Muscle of back (tissue), 11 donors: Measurements from ENCODE around the gene CREB5. TPM values are rescaled to one million over a fixed set of nuclear protein-coding genes. Genes with fewer than 3 reads are reported as not detected.
A peak's percentile ranks its signal among the peaks of the same experiment; 100 is the strongest.
"Not testable (repeated sequence)": the region's sequence is repeated elsewhere in the genome, so short reads cannot be mapped to it uniquely, and the experiment has no call there.

ENCODE experiments used
- DNase-seq, 3 donors: peaks; one replicate each; pipeline versions ENCODE4 v3.0.0 to v3.0.0-alpha.2; 2013
- polyA plus RNA-seq, 10 donors: library from polyadenylated mRNA; unstranded; fragments of 120-200 nt; gene quantifications; one replicate each; pipeline ENCODE4 v1.2.1, GENCODE V29; 2013; ENCODE audit not compliant: insufficient read length in 10 of 10

The CREB5 gene
- polyA plus RNA-seq, 10 donors = 23.7 to 41.3 (median 31.9) TPM

DNA sequence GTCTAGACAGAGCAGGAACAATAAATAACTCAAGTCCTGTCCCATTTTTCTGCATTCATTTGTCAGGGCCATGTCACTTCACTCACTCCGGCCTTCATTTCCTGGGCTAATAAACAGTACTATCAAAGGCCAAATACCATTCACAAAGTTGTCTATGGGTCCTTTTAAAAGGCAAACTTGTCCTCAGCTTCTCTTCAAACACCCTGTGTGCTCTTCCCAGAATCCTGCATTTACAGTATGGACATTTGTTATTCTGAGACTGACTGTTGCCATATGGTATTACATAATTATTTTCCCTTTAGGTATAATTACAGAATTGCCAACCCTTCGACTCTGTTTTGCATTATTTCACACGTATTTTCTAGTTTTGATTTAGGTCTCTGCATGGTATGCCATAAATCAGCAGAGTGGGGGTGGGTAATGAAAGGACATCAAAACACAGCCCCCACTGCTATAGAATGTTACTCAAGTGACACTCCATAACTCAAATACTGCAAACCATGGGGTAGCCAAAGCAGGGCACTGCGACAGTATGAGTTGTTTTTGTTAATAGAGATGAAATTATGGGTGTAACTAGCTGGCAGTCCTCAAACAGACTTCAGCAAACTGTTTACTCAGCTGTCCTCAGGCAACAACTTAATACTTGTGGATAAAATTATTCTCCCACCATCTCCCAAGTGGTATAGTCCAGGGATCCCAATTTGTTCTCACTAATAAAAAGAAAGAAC lies 362.1 kb downstream of the CREB5 start:
- DNase-seq = no peak

GRCh38 chr7:28776463-28777157 lies 364.3 kb downstream of the CREB5 start:
- no peak for DNase-seq

- no peak for DNase-seq
These were observed 366.5 kb downstream of the CREB5 start for GRCh38 chr7:28778786-28779185.

GRCh38 chr7:28779954-28780353 lies 367.6 kb downstream of the CREB5 start:
- DNase-seq = no peak

- no peak for DNase-seq
These were observed 370.0 kb downstream of the CREB5 start for GRCh38 chr7:28782362-28782761.

DNA sequence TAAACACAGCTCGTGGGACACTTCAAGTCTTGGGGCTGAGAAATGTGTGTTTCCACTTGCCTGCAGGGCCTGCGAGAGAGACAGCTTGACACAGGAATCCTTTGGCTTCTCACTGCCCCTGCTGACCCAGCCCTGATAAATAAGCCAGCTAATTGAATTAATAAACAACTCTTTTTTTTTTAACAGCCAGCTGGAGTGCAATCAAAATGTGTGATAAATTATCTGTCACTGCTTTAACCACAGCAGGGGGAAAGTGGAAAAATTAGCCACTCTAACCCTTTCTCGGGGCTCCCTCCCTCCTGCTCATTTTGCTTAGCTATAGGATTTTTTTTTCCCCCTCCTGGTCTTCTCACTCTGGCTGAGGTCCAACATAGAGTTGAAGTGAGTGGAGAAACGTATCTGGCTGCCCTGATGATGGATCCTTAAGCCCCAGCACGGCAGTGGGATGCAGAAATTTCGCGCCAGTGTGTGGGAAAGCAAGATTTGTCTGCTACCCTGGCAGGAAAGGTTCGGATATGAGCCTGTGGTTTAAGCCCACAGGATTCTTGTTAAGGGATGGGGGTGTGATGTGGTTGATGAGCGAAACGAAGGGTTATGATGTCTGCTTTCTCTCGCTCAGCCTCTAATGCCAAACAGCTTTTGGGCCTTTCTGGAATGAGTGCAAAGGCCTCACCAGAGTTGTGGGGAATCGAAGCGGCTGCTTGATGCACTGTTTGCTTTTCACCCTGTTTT lies 372.0 kb downstream of the CREB5 start:
- peak; percentile 45 to 65 (median 62) for DNase-seq

DNA sequence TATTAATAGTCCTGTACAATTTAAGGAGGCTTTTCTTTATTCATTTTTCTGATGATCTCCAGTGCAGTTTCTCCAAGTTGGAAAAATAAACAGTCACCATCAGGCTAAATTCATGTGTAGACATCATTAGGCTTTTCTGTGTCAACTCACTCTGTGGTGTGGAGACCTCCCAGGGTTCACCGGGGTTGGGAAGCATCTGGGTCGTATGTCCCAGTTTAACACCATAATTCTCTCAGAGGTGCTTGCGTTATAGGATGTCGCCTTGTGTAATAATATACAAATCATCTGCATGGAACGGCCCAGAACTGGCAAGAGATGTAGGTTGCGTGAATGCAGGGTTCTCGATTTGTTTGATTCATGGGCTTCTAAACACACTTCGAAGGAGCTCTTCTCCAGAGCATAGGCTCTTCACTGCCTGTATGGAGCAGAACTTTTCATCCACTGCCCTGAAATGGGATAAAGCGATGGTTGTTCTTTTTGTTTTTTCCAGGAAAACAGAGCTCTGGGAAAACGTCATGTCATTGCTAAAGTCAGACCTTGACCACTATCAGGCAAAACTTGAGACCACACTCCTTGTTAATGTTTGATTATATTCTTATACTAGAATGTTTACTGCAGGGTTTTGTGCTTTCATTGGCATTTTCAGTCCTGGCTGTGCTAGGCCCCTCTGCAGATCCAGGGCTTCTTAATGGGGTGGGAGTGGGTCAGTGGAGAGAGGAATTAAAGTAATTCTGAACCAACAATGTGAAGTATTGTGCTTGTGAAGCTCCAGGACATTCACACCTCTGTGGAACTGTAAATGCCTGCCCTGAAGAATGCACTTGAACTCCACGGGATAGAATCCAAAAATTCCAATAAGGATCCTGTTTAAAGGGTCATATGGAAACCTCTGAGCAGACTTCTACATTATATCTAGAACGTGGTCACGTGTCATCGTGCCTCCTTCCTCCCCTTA lies 373.0 kb downstream of the CREB5 start:
- no peak for DNase-seq

- DNase-seq = not testable (repeated sequence)
These were observed 373.8 kb downstream of the CREB5 start for GRCh38 chr7:28786156-28786555.

DNA sequence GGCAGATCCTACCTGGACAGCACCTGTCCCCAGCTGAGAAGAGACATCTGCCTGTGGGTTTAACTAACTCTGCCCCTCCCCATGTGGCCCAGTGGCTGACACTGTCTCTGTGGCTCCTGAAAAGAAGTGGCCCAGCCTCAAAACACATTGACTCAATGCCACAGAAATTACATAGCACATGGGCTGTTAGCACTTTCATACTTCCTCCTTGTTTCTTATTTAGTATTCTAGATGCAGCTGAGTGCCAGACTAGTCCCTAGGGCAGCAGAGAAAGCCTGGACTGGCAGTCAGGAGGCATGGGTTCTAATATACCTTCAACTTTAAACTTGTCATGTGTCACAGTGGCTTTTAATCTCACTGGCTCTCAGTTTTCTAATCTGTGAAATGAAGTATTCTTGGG lies 374.8 kb downstream of the CREB5 start:
- no peak for DNase-seq

DNA sequence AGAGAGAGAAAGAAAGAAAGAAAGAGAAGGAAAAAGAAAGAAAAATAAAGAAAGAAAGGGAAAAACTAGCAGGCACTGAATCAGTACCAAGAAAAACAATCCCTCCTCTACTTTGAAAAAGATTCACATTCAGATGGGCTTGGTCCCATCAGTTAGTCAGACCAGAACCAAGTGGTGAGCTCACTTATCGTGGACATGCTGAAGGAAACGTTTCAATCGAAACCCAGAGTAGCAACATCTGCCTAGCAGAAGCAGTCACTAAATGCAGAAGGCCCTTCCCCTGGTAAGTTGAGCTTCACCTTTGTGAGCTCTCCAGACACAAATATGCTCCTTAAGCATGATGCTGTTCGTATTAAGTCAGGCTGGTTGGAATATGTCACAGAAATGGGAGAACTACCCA lies 378.1 kb downstream of the CREB5 start:
- DNase-seq = no peak

GRCh38 chr7:28792858-28793257 lies 380.5 kb downstream of the CREB5 start:
- DNase-seq = no peak

GRCh38 chr7:28793381-28794085 lies 381.2 kb downstream of the CREB5 start:
- peak in 1 of 3 donors; percentile 63 for DNase-seq

DNA sequence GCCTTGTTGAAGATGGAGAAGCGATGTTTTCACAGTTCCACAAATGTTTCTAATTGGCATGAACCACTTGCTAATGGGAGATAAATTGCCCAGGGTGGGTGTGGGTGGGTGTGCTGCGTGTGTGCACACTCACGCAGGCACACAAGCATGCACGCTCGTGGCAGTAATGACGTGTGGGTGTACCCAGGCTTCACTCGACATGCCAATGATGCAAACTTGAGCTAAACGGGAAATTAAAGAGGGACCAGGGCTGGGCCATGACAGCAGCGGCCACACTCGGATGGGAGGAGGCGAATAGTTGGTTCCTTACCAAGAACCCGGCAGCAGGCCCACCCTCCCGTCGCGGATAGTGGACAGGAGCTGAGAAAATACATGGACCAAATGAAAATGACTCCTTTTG lies 386.0 kb downstream of the CREB5 start:
- no peak for DNase-seq

DNA sequence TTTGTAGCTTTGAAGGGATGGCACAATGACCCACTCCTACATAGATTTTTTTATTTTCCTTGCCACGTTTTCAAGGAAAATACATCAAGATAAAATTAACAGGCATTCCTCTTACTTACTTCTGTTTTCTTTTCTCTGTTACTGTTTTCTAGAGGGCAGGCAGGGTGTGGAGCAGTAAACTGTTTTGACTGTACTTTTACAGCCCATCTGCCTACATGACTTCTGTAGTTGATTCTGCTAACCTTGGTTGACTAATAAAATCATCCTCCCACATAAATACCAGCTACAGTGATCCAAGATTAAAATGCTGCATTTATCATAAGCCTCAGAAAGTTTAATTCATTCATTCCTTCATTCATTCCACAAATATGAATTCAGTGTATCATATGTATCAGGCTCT lies 387.3 kb downstream of the CREB5 start:
- DNase-seq = no peak

DNA sequence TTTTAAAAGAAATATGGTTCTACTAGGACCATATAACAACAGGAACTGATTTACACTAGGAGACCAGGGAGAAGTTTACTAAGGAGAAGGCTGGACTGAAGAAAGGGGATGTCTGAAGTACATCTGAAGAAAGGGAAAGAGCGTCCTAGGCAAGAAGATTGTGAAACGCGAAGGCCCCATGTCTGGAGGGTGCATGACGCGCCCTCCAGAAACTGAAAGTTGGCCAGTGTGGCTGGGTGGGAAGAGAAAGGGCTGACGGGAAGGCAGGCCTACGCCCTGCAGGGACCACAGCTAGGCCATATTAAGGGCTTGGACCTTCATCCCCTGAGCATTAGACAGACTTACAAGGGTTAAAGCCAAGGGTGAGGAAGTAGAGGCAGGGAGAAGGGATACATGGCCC lies 387.8 kb downstream of the CREB5 start:
- no peak for DNase-seq

DNA sequence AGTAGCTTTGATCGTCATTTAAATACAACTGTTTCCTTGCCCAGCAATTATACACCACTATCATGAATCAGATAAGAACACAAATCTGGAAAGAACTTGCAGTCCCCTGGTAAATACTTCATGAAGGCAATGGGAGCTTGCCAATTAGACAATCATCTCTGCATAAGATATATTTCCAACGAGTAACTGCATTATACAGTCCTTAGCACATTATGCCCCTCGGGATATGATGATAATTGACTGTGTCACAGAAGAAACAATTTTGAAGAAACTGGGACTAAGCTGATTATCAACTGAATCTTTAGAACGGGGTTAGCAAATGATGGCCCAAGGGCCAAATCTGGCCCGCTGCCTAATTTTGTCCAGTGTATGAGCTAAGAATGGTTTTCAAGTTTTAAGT lies 390.1 kb downstream of the CREB5 start:
- DNase-seq = no peak

DNA sequence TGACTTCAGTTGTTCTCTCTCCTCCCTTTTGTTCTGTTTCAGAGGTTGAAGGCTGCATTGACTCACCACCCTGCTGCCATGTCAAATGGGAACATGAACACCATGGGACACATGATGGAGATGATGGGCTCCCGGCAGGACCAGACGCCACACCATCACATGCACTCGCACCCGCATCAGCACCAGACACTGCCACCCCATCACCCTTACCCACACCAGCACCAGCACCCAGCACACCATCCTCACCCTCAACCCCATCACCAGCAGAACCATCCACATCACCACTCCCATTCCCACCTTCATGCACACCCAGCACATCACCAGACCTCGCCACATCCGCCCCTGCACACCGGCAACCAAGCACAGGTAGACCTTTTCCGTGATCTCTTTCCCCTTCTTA lies 391.8 kb downstream of the CREB5 start:
- DNase-seq = no peak

GRCh38 chr7:28804990-28805389 lies 392.7 kb downstream of the CREB5 start:
- DNase-seq = peak in 1 of 3 donors; percentile 75

DNA sequence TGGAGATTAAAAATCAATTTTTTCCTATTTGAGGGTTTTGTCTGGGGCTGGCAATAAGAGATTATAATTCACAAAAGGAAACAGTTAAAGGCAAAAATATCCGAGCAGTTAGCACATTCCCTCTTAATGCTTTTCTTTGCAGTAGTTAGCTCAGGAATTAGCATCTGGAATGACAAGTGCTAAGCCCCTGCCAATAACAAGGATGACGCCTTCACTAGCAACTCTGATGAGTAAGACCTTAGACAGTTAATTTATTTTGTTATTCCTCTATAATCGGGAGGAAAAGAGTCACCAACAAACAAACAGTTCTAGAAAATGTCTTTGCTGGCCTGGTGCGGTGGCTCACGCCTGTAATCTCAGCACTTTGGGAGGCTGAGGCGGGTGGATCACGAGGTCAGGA lies 394.5 kb downstream of the CREB5 start:
- DNase-seq = peak in 1 of 3 donors; percentile 40

DNA sequence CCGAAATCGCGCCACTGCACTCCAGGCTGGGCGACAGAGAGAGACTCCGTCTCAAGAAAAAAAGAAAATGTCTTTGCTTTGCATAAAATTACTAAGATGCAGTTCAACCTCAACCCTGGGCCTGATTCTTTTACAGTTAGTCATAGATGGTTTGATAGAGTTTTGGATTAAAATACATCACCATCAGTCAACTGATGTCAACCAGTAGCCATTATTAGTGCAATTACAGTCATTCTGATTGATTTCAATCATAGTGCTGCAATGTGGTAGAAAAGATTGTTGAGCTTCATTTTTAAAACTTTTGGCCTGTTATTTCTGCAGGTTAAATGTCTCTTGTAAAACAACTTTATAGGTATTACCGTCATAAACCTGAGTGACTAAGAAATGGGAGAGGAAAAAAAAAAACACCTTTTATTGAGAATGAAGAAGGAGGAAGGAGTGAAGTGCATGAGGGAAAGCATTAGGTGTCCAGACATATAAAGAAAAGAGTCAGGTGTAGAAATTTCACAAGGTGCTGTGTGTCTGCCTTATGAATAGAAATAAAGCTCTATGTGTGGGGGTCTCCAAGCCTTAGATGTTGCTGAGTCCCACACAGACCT lies 395.2 kb downstream of the CREB5 start:
- no peak for DNase-seq
